Measurements from ENCODE around the gene TBC1D12. TPM values are rescaled to one million over a fixed set of nuclear protein-coding genes. Genes with fewer than 3 reads are reported as not detected.

TBC1D12 gene
- total RNA-seq, 3 donors from 2014 or later: 19.0 to 29.4 (median 27.2) TPM

GRCh38 chr10:94489107-94489506 lies 86.8 kb downstream of the TBC1D12 start:
- no peak for TF ChIP-seq POLR2A (IDR thresholded peaks at IDR 0.05)
- no peak for TF ChIP-seq CTCF (IDR thresholded peaks at IDR 0.05)
- no peak for TF ChIP-seq POLR2AphosphoS5 (IDR thresholded peaks at IDR 0.05)
- H3K9me3 ChIP-seq: peaks cover 4% of the 10 kb centered on the region in 2 donors
- H3K36me3 ChIP-seq: no peaks in the 10 kb centered on the region
- no peak overlapping the region for H3K4me3 ChIP-seq
- no peaks in the 10 kb centered on the region for H3K27me3 ChIP-seq
- intact Hi-C loops (cut with DNase I; ENCODE audit: low total_unique reads): no loop called here
- no peak overlapping the region for H3K27ac ChIP-seq
- no peak for DNase-seq (ENCODE audit: low spot score in 2 of 2)
- H3K4me1 ChIP-seq: no peaks in the 10 kb centered on the region

GRCh38 chr10:94489976-94490788 lies 87.8 kb downstream of the TBC1D12 start:
- Histone ChIP-seq H3K4me1 (no peaks in the 10 kb centered on the region), H3K4me3 (no peak overlapping the region), H3K9me3 (no peaks in the 10 kb centered on the region), H3K27me3 (no peaks in the 10 kb centered on the region), H3K36me3 (no peaks in the 10 kb centered on the region), H3K27ac (no peak overlapping the region)
- intact Hi-C loops (cut with DNase I; ENCODE audit: low total_unique reads): no loop called here
- DNase-seq (ENCODE audit: low spot score in 2 of 2): no peak
- TF ChIP-seq CTCF (IDR thresholded peaks at IDR 0.05) (no peak), POLR2AphosphoS5 (IDR thresholded peaks at IDR 0.05) (no peak), POLR2A (IDR thresholded peaks at IDR 0.05) (no peak)

- intact Hi-C loops (cut with DNase I; ENCODE audit: low total_unique reads): no loop called here
- H3K27me3 ChIP-seq: no peaks in the 10 kb centered on the region
- no peak for TF ChIP-seq CTCF (IDR thresholded peaks at IDR 0.05)
- TF ChIP-seq POLR2AphosphoS5 (IDR thresholded peaks at IDR 0.05): no peak
- no peak for TF ChIP-seq POLR2A (IDR thresholded peaks at IDR 0.05)
- H3K4me3 ChIP-seq: no peak overlapping the region
- no peaks in the 10 kb centered on the region for H3K36me3 ChIP-seq
- H3K27ac ChIP-seq: no peak overlapping the region
- H3K9me3 ChIP-seq: no peaks in the 10 kb centered on the region
- no peaks in the 10 kb centered on the region for H3K4me1 ChIP-seq
- no peak for DNase-seq (ENCODE audit: low spot score in 2 of 2)
Measured at GRCh38 chr10:94490789-94491039, 88.4 kb downstream of the TBC1D12 start.

GRCh38 chr10:94493463-94493862 lies 91.1 kb downstream of the TBC1D12 start:
- intact Hi-C loops (cut with DNase I; ENCODE audit: low total_unique reads): no loop called here
- no peaks in the 10 kb centered on the region for H3K9me3 ChIP-seq
- H3K4me3 ChIP-seq: no peak overlapping the region
- H3K36me3 ChIP-seq: no peaks in the 10 kb centered on the region
- H3K27me3 ChIP-seq: no peaks in the 10 kb centered on the region
- no peak for DNase-seq (ENCODE audit: low spot score in 2 of 2)
- TF ChIP-seq POLR2A (IDR thresholded peaks at IDR 0.05) (no peak), CTCF (IDR thresholded peaks at IDR 0.05) (no peak), POLR2AphosphoS5 (IDR thresholded peaks at IDR 0.05) (no peak)
- H3K4me1 ChIP-seq: no peaks in the 10 kb centered on the region
- H3K27ac ChIP-seq: no peak overlapping the region

- TF ChIP-seq CTCF (IDR thresholded peaks at IDR 0.05): no peak
- no peak for TF ChIP-seq POLR2A (IDR thresholded peaks at IDR 0.05)
- TF ChIP-seq POLR2AphosphoS5 (IDR thresholded peaks at IDR 0.05): no peak
- no peaks in the 10 kb centered on the region for H3K4me1 ChIP-seq
- H3K9me3 ChIP-seq: no peaks in the 10 kb centered on the region
- no peak for DNase-seq (ENCODE audit: low spot score in 2 of 2)
- H3K27ac ChIP-seq: no peak overlapping the region
- intact Hi-C loops (cut with DNase I; ENCODE audit: low total_unique reads): no loop called here
- no peaks in the 10 kb centered on the region for H3K27me3 ChIP-seq
- H3K4me3 ChIP-seq: no peak overlapping the region
- no peaks in the 10 kb centered on the region for H3K36me3 ChIP-seq
Measured at GRCh38 chr10:94496010-94496409, 93.7 kb downstream of the TBC1D12 start.
